Loucy (cell line): ENCODE results near the gene ABCC8.

Source experiments
- EZH2phosphoT487 ChIP-seq: fragments of 200-600 bp; IDR thresholded peaks from 2 replicates; pipeline ENCODE4 v1.6.1; 2018; ENCODE audit warnings: antibody characterized with exemption, mild to moderate bottlenecking, moderate library complexity, borderline replicate concordance
- TF ChIP-seq, protein P1 (sequence below): fragments of 200-600 bp; sonication (generic); conservative IDR thresholded peaks from 2 replicates; pipeline ENCODE4 v1.5.1; 2014; ENCODE audit warnings: mild to moderate bottlenecking, antibody characterized with exemption, low read length

GRCh38 chr11:17489751-17490150 lies 13.1 kb upstream of the ABCC8 start:
- TF ChIP-seq, protein P1, sequence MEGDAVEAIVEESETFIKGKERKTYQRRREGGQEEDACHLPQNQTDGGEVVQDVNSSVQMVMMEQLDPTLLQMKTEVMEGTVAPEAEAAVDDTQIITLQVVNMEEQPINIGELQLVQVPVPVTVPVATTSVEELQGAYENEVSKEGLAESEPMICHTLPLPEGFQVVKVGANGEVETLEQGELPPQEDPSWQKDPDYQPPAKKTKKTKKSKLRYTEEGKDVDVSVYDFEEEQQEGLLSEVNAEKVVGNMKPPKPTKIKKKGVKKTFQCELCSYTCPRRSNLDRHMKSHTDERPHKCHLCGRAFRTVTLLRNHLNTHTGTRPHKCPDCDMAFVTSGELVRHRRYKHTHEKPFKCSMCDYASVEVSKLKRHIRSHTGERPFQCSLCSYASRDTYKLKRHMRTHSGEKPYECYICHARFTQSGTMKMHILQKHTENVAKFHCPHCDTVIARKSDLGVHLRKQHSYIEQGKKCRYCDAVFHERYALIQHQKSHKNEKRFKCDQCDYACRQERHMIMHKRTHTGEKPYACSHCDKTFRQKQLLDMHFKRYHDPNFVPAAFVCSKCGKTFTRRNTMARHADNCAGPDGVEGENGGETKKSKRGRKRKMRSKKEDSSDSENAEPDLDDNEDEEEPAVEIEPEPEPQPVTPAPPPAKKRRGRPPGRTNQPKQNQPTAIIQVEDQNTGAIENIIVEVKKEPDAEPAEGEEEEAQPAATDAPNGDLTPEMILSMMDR: no peak
- TF ChIP-seq EZH2phosphoT487: no peak
